Effector CD8-positive, alpha-beta T cell (primary cell): Measurements from ENCODE around the gene UGT2B10.

Experiments
- DNase-seq: peaks from one replicate; lab custom pipeline; 2025; lab: John Stamatoyannopoulos, UW

UGT2B10 gene

DNA sequence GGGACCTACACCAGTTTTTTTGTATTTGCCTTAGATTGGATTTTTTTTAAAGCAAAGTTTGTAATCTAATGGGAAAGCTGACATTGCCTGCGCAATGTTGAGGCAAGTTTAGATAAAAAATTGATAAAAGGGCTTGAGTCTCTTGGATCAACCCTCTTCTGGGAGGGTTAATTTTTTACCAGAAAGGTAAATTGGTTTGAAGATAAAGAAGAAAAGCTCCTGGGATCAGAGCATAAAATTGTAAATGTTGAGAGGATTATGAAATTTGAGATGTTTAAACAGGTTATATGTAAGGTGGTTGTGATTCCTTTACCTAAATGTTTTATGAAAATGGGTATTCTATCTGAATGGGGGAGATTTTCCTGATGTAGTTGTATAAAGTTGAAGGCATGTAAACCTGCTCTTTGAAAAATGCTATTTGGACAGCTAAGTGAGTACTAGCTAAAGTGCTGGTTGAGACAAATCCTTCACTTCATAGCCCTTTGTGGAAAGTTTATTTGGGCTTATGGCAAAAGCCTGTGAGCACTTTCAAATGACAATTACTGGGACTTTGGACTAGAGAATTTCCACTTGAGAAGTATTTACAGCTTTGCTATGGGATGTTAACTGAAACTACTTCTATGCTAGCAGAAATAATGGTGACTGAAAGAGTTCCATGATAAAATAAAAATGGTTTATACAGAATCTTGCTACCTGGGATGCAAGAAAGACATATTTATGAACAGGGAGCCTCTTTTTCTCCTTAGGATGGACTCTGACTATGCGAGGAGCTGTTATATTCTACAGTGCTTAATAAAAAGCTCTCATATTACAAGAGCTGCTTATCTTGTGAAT, 56.2 kb downstream of the UGT2B10 start:
- no peak for DNase-seq

DNA sequence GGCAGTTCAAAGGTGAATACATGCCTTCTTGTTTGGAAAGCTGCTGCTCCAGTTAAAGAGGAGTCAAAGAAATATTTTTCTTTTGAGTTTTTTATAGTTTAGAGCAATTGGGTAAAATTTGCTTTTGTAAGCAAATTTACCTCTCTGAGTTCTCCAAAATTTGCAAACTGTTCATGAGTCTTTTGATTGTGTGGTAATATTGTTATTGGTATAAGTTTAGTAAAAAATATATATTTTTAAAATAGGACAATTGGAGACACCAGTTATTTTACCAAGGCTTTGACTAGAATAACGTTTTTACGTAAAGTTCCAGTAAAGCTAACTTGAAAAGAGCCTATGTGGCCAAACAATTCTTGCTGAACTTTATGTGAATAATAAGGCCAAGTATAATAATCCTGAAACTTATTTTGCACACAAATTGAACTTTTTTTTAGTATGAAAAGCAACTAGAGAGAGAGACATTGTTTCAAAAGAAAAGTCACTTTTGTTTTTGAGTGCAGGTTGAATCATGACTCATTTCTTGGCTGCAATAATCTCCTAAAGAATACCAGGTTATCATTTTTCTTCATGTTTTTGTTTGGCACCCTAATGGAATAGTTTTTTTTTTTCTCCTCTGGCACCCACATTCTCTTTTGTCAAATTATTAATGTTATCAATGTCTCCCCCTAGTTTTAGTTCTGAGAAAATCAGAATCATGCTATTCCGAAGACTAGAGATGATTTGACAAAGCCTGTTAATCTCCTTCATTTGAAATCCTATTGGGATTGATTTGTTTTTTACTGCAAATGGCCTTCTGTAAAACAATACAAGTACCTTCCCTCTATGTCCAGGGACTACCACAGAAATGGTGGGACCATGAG, 57.1 kb downstream of the UGT2B10 start:
- no peak for DNase-seq

DNA sequence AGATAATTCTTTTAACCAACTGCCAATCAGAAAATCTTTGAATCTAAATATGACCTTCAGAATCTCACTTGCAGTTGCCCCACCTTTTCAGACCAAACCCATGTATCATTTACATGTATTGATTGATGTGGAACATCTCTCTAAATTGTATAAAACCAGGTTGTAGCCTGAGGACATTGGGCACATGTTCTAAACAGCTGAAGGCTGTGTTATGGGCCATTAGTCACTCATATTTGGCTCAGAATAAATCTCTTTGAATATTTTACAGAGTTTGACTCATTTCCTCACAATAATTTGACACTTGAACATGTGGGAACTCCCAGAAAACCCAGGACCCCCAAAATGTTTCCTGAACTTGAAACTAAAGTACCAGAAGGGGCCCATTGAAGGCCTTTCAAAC, 58.7 kb downstream of the UGT2B10 start:
- no peak for DNase-seq

DNA sequence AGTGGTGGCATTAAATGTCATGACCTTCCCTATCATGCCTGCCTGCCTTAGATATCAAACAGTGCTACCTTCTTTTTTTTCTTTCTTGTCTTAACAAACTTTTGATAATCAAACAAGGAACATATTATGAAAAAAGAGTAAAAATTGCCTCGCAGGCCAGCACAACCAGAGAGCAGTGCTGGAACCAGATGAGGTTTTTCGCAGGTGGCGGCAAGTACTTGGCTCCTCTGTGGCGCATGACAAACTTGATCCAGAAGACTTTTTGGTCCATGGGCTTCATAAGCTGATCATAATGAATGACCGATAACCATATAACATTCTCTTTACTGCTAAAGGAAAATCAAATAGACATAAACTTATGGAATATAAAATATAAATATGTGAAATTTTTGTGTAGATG, 61.8 kb downstream of the UGT2B10 start:
- no peak for DNase-seq

DNA sequence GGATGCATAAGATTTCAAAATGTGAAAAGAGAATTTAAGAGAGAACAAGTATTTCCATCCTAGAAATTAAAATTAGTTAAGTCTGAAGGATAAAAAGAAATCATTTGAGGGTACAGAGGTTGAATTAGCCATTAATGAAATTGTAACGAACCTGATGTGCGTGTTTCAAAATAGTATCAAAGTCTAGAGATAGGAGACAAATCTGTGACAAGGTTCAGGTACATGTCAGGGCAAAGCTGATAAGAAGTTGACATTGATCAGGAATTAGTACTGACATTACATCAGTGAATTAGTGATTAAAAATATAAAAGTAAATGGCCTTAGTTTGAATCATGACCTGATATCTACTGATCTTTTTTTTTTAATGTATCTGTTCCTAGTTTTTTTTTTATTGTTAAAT, 62.3 kb downstream of the UGT2B10 start:
- no peak for DNase-seq
